Erythroblast (primary cell): Measurements from ENCODE around the gene TSPAN19.
"Not testable (repeated sequence)": the region's sequence is repeated elsewhere in the genome, so short reads cannot be mapped to it uniquely, and the experiment has no call there.

Source experiments
- DNase-seq, 2 experiments: peaks; one replicate each; lab custom pipeline; 2025; lab: John Stamatoyannopoulos, UW
- GATA1 ChIP-seq: IDR thresholded peaks from 2 replicates; pipeline ENCODE4 v1.6.1; 2011; ENCODE audit warnings: low read depth, mild to moderate bottlenecking, control low read depth, low read length, moderate library complexity
- POLR2A ChIP-seq: IDR thresholded peaks from 2 replicates; pipeline ENCODE4 v1.6.1; 2011; ENCODE audit warnings: mild to moderate bottlenecking, low read length

The TSPAN19 gene

DNA sequence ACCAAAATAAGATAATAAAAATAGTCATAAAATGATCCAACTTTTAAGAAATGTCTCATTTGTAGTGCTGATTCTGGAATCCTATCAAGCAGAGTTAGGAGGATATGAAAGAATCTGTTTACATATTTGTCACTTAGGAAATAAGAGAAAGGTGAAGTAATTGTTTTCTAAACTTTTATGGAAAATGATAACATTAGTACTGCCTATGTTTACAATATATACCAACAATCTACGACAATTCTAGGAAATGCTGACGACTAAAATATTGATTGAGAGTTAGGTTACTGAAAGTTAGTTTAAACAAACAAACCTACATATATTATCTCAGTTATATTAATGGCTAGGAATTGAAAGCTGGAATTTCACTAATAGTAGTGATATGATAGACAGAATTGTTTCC lies 18.0 kb downstream of the TSPAN19 start:
- DNase-seq = no peak
- TF ChIP-seq POLR2A = no peak
- no peak for TF ChIP-seq GATA1

GRCh38 chr12:85017618-85018017 lies 18.5 kb downstream of the TSPAN19 start:
- DNase-seq = no peak
- TF ChIP-seq GATA1 (no peak), POLR2A (no peak)

DNA sequence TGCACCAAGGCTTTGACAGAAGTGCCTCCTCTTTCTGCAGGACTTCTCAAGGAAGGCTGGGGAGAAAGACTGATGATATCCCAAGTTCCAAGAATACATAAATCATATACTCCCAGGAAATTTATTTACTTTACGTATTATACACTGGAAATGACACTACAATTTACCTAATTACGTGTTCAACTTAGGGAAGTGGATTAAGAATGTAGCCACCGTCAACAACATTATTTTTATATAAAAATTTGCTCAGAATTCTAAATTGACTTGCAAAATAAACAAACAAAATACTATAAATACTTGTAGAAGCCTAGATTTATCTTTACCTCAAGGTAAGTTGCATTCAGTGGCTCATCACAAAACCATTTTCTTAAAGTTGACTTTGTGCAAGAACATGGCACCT lies 18.9 kb downstream of the TSPAN19 start:
- TF ChIP-seq POLR2A (no peak), GATA1 (no peak)
- no peak for DNase-seq

DNA sequence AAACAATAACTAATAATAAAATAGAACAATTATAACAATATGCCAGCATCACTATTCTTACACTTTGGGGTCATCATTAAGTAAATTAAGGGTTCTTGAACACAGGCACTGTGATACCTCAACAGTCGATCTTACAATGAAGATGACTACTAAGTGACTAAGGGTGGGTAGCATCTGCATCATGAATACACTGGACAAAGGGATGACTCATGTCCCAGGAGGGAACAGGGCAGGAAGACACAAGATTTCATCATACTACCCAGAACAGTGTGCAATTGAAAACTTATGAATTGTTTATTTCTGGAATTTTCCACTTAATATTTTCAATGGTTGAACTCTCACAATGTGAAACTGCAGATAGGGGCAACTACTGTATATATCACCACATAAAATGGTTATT lies 19.7 kb downstream of the TSPAN19 start:
- DNase-seq = no peak
- no peak for TF ChIP-seq POLR2A
- TF ChIP-seq GATA1 = no peak

GRCh38 chr12:85007836-85008235 lies 28.2 kb downstream of the TSPAN19 start:
- no peak for DNase-seq
- no peak for TF ChIP-seq POLR2A

- no peak for DNase-seq
- TF ChIP-seq GATA1 (no peak), POLR2A (no peak)
These were observed 29.9 kb downstream of the TSPAN19 start for GRCh38 chr12:85006206-85006605.

DNA sequence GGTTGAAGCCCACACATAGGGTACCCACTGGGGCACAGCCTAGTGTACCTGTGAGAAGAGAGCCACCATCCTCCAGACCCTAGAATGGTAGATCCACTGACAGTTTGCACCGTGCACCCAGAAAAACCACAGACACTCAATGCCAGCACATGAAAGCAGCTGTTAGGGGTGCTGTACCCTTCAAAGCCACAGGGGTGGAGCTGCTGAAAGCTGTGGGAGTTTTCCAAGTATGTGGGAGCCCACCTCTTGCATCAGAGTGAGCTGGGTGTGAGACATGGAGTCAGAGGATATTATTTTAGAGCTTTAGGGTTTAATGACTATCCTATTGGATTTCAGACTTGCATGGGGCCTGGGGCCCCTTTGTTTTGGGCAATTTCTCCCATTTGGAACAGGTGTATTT lies 30.5 kb downstream of the TSPAN19 start:
- no peak for TF ChIP-seq GATA1
- TF ChIP-seq POLR2A = no peak
- no peak for DNase-seq

GRCh38 chr12:85005047-85005446 lies 31.0 kb downstream of the TSPAN19 start:
- DNase-seq = not testable (repeated sequence)

- no peak for DNase-seq
- TF ChIP-seq GATA1 = no peak
- no peak for TF ChIP-seq POLR2A
These were observed 31.9 kb downstream of the TSPAN19 start for GRCh38 chr12:85004204-85004603.

GRCh38 chr12:85002778-85003296 lies 33.2 kb downstream of the TSPAN19 start:
- TF ChIP-seq POLR2A = no peak
- DNase-seq = no peak

DNA sequence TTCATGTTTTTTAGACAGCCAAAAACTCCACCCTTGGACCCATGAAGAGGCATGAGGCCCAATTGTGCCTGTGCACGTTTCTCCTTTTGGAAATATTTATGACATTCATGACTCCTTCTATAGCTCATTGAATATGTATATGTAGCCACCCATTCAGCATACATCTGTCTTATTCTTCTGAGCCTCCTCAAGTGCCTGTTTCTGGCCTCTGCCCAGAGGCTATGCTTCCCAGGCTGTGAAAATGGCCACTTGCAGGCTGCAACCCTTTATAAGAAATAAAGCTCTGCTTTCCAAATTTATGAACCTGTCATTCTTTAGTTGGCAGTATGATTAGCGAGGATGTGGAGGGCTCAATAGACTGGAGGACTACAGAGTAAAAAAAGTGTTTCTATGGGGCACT lies 35.3 kb downstream of the TSPAN19 start:
- no peak for TF ChIP-seq POLR2A
- no peak for TF ChIP-seq GATA1
- DNase-seq = no peak

- no peak for DNase-seq
- TF ChIP-seq POLR2A = no peak
- TF ChIP-seq GATA1 = no peak
These were observed 37.7 kb downstream of the TSPAN19 start for GRCh38 chr12:84998341-84998740.

GRCh38 chr12:84996759-84997158 lies 39.3 kb downstream of the TSPAN19 start:
- TF ChIP-seq GATA1 (no peak), POLR2A (no peak)
- no peak for DNase-seq

DNA sequence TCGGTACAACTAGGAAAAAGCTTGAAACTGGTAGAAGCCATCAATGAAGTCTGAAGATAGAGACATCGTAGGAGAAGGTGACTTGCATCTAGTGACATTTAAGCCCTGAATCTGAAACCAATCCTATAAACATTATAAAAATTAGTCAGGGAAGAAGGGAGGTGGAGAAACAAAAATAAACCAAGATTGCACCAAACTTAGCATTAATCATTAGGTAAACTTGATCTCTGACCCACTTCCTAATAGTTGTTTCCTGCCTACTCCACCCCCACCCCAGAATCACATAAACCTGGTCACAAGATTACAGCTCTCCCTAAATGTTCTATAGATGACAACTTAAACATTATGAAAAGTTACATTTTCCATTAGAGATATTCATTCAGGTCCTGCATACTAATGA lies 40.4 kb downstream of the TSPAN19 start:
- no peak for DNase-seq
- no peak for TF ChIP-seq POLR2A
- TF ChIP-seq GATA1 = no peak

- TF ChIP-seq GATA1 (no peak), POLR2A (no peak)
- no peak for DNase-seq
These were observed 41.7 kb downstream of the TSPAN19 start for GRCh38 chr12:84994426-84994825.

DNA sequence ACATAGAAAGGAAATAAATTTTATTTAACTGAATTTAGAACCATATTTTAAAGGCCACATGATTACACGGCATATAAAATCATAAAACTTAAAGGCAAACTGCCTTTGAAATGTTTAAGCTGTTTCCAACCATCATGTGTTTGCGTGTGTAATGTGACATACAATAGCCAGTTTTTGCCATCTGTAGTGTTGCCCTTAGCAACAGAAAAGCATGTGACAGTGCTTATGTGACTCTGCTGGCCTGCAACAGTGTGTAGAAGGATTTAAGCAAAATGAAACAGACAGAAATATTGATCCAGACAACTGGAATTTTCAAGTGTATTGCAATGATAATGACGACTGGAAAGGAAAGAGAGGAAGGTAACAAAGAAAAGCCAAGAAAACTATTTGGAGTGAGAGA lies 49.5 kb downstream of the TSPAN19 start:
- DNase-seq = no peak
- no peak for TF ChIP-seq GATA1
- TF ChIP-seq POLR2A = no peak
